Glomerular visceral epithelial cell (primary cell): ENCODE measurements around the gene PCNX3.
A peak's percentile ranks its signal among the peaks of the same experiment; 100 is the strongest.

Experiments
- DNase-seq: peaks from one replicate; pipeline ENCODE4 v3.0.0-alpha.2; 2016; ENCODE audit errors: extremely low spot score

Gene PCNX3

GRCh38 chr11:65639623-65640482 lies 24.3 kb downstream of the PCNX3 start:
- no peak for DNase-seq

- no peak for DNase-seq
Observed at GRCh38 chr11:65640483-65641296, 25.1 kb downstream of the PCNX3 start.

- DNase-seq: no peak
Observed at GRCh38 chr11:65641297-65642013, 25.9 kb downstream of the PCNX3 start.

- DNase-seq: no peak
Observed at GRCh38 chr11:65642014-65642671, 26.6 kb downstream of the PCNX3 start.

- peak; percentile 48 for DNase-seq
Observed at GRCh38 chr11:65643971-65644370, 28.4 kb downstream of the PCNX3 start.

GRCh38 chr11:65644837-65645236 lies 29.3 kb downstream of the PCNX3 start:
- no peak for DNase-seq

- DNase-seq: peak; percentile 55
Observed at GRCh38 chr11:65645710-65646109, 30.1 kb downstream of the PCNX3 start.

GRCh38 chr11:65646288-65646957 lies 30.8 kb downstream of the PCNX3 start:
- DNase-seq: no peak

GRCh38 chr11:65646958-65647701 lies 31.6 kb downstream of the PCNX3 start:
- no peak for DNase-seq

GRCh38 chr11:65648997-65649493 lies 33.5 kb downstream of the PCNX3 start:
- DNase-seq: no peak

GRCh38 chr11:65649656-65650546 lies 34.3 kb downstream of the PCNX3 start:
- DNase-seq: no peak

- DNase-seq: no peak
Observed at GRCh38 chr11:65650547-65651338, 35.2 kb downstream of the PCNX3 start.

GRCh38 chr11:65651339-65651588 lies 35.7 kb downstream of the PCNX3 start:
- no peak for DNase-seq

GRCh38 chr11:65651589-65652510 lies 36.3 kb downstream of the PCNX3 start:
- peak; percentile 16 for DNase-seq

GRCh38 chr11:65652511-65653228 lies 37.1 kb downstream of the PCNX3 start:
- DNase-seq: peak; percentile 95

- DNase-seq: no peak
Observed at GRCh38 chr11:65653229-65654225, 38.0 kb downstream of the PCNX3 start.
